GM12865 (cell line): ENCODE data around the gene AOPEP.

Experiments
- DNase-seq: peaks from one replicate; pipeline ENCODE4 v3.0.0; 2010; ENCODE audit warnings: low read depth
- H3K4me3 ChIP-seq: 2 replicates; pipeline ENCODE4 v1.5.1; 2011; ENCODE audit warnings: mild to moderate bottlenecking, low read depth, low read length, control low read depth
- CTCF ChIP-seq: IDR thresholded peaks from 2 replicates; pipeline ENCODE4 v1.5.1; 2011; ENCODE audit warnings: low read length, control low read depth, low read depth, inconsistent platforms; ENCODE audit not compliant: insufficient read depth; ENCODE audit errors: missing control alignments

The AOPEP gene

GRCh38 chr9:94900222-94901018 lies 173.9 kb downstream of the AOPEP start:
- no peak overlapping the region for H3K4me3 ChIP-seq

GRCh38 chr9:94901019-94901363 lies 174.5 kb downstream of the AOPEP start:
- no peak for DNase-seq
- no peak for TF ChIP-seq CTCF
- no peak overlapping the region for H3K4me3 ChIP-seq

More at GRCh38 chr9:94900222-94901018, 173.9 kb downstream of the AOPEP start:
- no peak for TF ChIP-seq CTCF
- DNase-seq, result no peak

- DNase-seq, result no peak
- TF ChIP-seq CTCF, result no peak
- H3K4me3 ChIP-seq, result no peak overlapping the region
These were observed 177.5 kb downstream of the AOPEP start for GRCh38 chr9:94903961-94904421.

GRCh38 chr9:94904806-94905205 lies 178.3 kb downstream of the AOPEP start:
- no peak for TF ChIP-seq CTCF
- no peak for DNase-seq
- H3K4me3 ChIP-seq, result no peak overlapping the region

GRCh38 chr9:94905606-94906005 lies 179.1 kb downstream of the AOPEP start:
- no peak for TF ChIP-seq CTCF
- DNase-seq, result no peak
- H3K4me3 ChIP-seq, result no peak overlapping the region

- no peak for TF ChIP-seq CTCF
These were observed 179.7 kb downstream of the AOPEP start for GRCh38 chr9:94906181-94906580.

GRCh38 chr9:94906713-94907112 lies 180.2 kb downstream of the AOPEP start:
- no peak for TF ChIP-seq CTCF
- H3K4me3 ChIP-seq, result no peak overlapping the region
- no peak for DNase-seq

More at GRCh38 chr9:94906181-94906580, 179.7 kb downstream of the AOPEP start:
- DNase-seq, result no peak
- no peak overlapping the region for H3K4me3 ChIP-seq
